A549 (cell line): ENCODE data around the gene ERAL1. TPM values are rescaled to one million over a fixed set of nuclear protein-coding genes. Genes with fewer than 3 reads are reported as not detected.

Experiments
- ATAC-seq, 2 experiments: fragments of 200-7000 bp in 1 of 2; fragments of >200 bp in 1 of 2; cut with Nextera tagmentation in 1 of 2; cut with Tn5 transposase in 1 of 2; 3 replicates each; pipeline versions ENCODE4 v1.8.0 to v1.9.1; 2018 to 2020; ENCODE audit warnings: mild to moderate bottlenecking in 1 of 2, moderate library complexity in 1 of 2
- CTCF ChIA-PET: fragments of 300-600 bp; sonication (Branson Sonifier 250); formaldehyde crosslinking; extraction: SDS; loops from one replicate; lab custom pipeline; 2021; ENCODE audit warnings: antibody characterized with exemption, inconsistent platforms; lab: Yijun Ruan, JAX
- POLR2A ChIA-PET: fragments of 350-600 bp; formaldehyde crosslinking; extraction: SDS; loops from one replicate; lab custom pipeline; 2021; ENCODE audit warnings: antibody characterized with exemption, inconsistent platforms; lab: Yijun Ruan, JAX
- DNase-seq, 2 experiments: peaks; one replicate each; pipeline versions ENCODE4 v3.0.0 to v3.0.0-alpha.2; 2011 to 2016; ENCODE audit warnings: low read depth in 1 of 2, low spot score in 1 of 2
- FAIRE-seq: peaks from 2 replicates; lab custom pipeline; 2011; peaks lifted over from hg19 to GRCh38; lab: Jason Lieb, UNC
- H3K27ac ChIP-seq, 2 experiments: fragments of >200 bp; sonication (Bioruptor Twin); formaldehyde crosslinking; 3 replicates each; pipeline ENCODE4 v1.5.1; 2016 to 2017
- H3K4me1 ChIP-seq: fragments of >200 bp; sonication (Bioruptor Twin); formaldehyde crosslinking; 3 replicates; pipeline ENCODE4 v1.6.1; 2016
- H3K4me2 ChIP-seq: fragments of >200 bp; sonication (Bioruptor Twin); formaldehyde crosslinking; 3 replicates; pipeline ENCODE4 v1.6.1; 2016
- H3K4me3 ChIP-seq: fragments of >200 bp; sonication (Bioruptor Twin); formaldehyde crosslinking; 3 replicates; pipeline ENCODE4 v1.5.1; 2016
- H3K9me3 ChIP-seq: fragments of >200 bp; sonication (Bioruptor Twin); formaldehyde crosslinking; 3 replicates; pipeline ENCODE4 v1.6.1; 2016
- BHLHE40 ChIP-seq: IDR thresholded peaks from 2 replicates; pipeline ENCODE4 v1.6.1; 2012; ENCODE audit warnings: low read depth, low read length, inconsistent platforms
- EHMT2 ChIP-seq: fragments of 200-600 bp; sonication (generic); IDR thresholded peaks from 2 replicates; pipeline ENCODE4 v1.6.1; 2016; ENCODE audit warnings: antibody characterized with exemption, low read depth, mild to moderate bottlenecking, moderate library complexity
- ESRRA ChIP-seq: fragments of 150-350 bp; IDR thresholded peaks from 2 replicates; pipeline ENCODE4 v1.6.1; 2014; ENCODE audit warnings: mild to moderate bottlenecking, low read length, borderline replicate concordance
- FOSL2 ChIP-seq, 2 experiments: fragments of 450-650 bp in 1 of 2; fragments of >200 bp in 1 of 2; sonication (Bioruptor Twin) in 1 of 2; formaldehyde crosslinking; IDR thresholded peaks; 2 replicates each; pipeline versions ENCODE4 v1.5.0 to v1.6.1; 2016 to 2020; ENCODE audit warnings: mild to moderate bottlenecking in 1 of 2, moderate library complexity in 1 of 2
- FOXS1 ChIP-seq: fragments of 250-450 bp; sonication (Bioruptor Pico); IDR thresholded peaks from 2 replicates; pipeline ENCODE4 v1.5.0; 2020; ENCODE audit warnings: mild to moderate bottlenecking, moderate library complexity
- GATA3 ChIP-seq: IDR thresholded peaks from 2 replicates; pipeline ENCODE4 v1.6.1; 2012; ENCODE audit warnings: borderline replicate concordance
- HOXA7 ChIP-seq: fragments of 250-450 bp; sonication (Bioruptor Pico); IDR thresholded peaks from 2 replicates; pipeline ENCODE4 v1.5.0; 2020; ENCODE audit warnings: mild to moderate bottlenecking, moderate library complexity
- KDM5A ChIP-seq: fragments of 200-600 bp; sonication (generic); IDR thresholded peaks from 2 replicates; pipeline ENCODE4 v1.6.1; 2016; ENCODE audit warnings: antibody characterized with exemption, mild to moderate bottlenecking
- MAFK ChIP-seq: fragments of 450-650 bp; IDR thresholded peaks from 2 replicates; pipeline ENCODE4 v1.6.1; 2014; ENCODE audit not compliant: partially characterized antibody
- POLR2A ChIP-seq: IDR thresholded peaks from 2 replicates; pipeline ENCODE4 v1.6.1; 2012; ENCODE audit warnings: mild to moderate bottlenecking, low read length
- RAD21 ChIP-seq, 2 experiments: fragments of >200 bp in 1 of 2; sonication (Bioruptor Twin) in 1 of 2; formaldehyde crosslinking in 1 of 2; IDR thresholded peaks in 1 of 2; conservative IDR thresholded peaks in 1 of 2; 2 replicates in 1 of 2; 3 replicates in 1 of 2; pipeline ENCODE4 v1.6.1; 2012 to 2018; ENCODE audit warnings: inconsistent platforms in 1 of 2
- TFCP2L1 ChIP-seq: fragments of 250-450 bp; sonication (Bioruptor Pico); IDR thresholded peaks from 2 replicates; pipeline ENCODE4 v1.5.0; 2021; ENCODE audit warnings: mild to moderate bottlenecking
- WGBS: methylation state at CpG from one replicate; pipeline ENCODE4 v1.1.6; 2017; ENCODE audit errors: missing lambda C conversion rate; 5-methylcytosine and 5-hydroxymethylcytosine counted together
- polyA plus RNA-seq, 4 experiments: library from polyadenylated mRNA; depleted of rRNA in 3 of 4; stranded (reverse); fragments of >200 nt; fragmentation: RNase III in 1 of 4; extraction: RNeasy Plus Mini Kit Qiagen cat#74134 plus additional on column Dnase treatment in 1 of 4; gene quantifications; 2 replicates in 3 of 4; 3 replicates in 1 of 4; pipeline ENCODE4 v1.2.3, GENCODE V29; 2011 to 2017
- TF ChIP-seq, protein P1 (sequence below): IDR thresholded peaks from 2 replicates; pipeline ENCODE4 v1.6.1; 2012; ENCODE audit warnings: low read depth, borderline replicate concordance
- TF ChIP-seq, protein P2 (sequence below): fragments of 200-600 bp; sonication (generic); IDR thresholded peaks from 2 replicates; pipeline ENCODE4 v1.6.1; 2016; ENCODE audit warnings: antibody characterized with exemption, mild to moderate bottlenecking, moderate library complexity
- TF ChIP-seq, protein P3 (sequence below): fragments of 250-450 bp; sonication (Bioruptor Pico); IDR thresholded peaks from 2 replicates; pipeline ENCODE4 v1.5.0; 2020; ENCODE audit warnings: low read depth, mild to moderate bottlenecking, moderate library complexity
- TF ChIP-seq, protein P4 (sequence below): fragments of >200 bp; sonication (Bioruptor Twin); formaldehyde crosslinking; IDR thresholded peaks from 3 replicates; pipeline ENCODE4 v1.6.1; 2016

ERAL1 gene
- polyA plus RNA-seq, 2 of the 4 experiments (the other 2 are of a cell fraction), result 78.9 to 88.3 TPM

DNA sequence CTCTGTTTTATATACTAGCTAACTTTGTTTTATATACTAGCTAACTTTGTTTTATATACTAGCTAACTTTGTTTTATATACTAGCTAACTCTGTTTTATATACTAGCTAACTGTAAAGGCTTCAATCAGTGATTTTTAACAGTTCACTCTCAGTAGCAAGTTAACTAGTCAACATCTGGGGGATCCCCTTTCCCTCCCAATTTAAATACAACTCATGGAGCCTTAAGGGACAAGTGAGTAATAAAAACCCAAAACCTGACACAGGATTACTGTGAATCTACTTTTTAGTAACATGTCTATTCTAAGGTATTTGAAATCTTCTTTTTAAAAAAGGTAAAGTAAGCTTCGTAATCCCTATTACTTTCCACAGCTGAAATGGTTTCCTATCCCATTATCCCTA, 44.4 kb upstream of the ERAL1 start:
- POLR2A ChIA-PET, result interaction anchor here (0.5 to 0.9 kb wide), 2 partner anchors 81 to 84 kb away, joined by 3 to 4 read pairs; no protein-coding TSS in a partner anchor
- no peak for ATAC-seq
- Histone ChIP-seq H3K4me2 (peak overlapping the region; percentile 90), H3K4me1 (peaks cover 57% of the 10 kb centered on the region), H3K27ac (peak overlapping the region in 1 of 2 experiments; percentile 89; a peak in 2 of 6 replicates), H3K9me3 (no peaks in the 10 kb centered on the region), H3K4me3 (no peak overlapping the region)
- FAIRE-seq, result peak; percentile 65
- TF ChIP-seq KDM5A (no peak), RAD21 (conservative IDR thresholded peaks at IDR 0.05 in 1 of 2, IDR thresholded peaks at IDR 0.05 in 1 of 2) (no peak), FOXS1 (CRISPR knock-in tag) (no peak), POLR2A (no peak), TFCP2L1 (CRISPR knock-in tag) (no peak), BHLHE40 (no peak), HOXA7 (CRISPR knock-in tag) (no peak), EHMT2 (no peak), GATA3 (no peak), ESRRA (no peak), FOSL2 (IDR thresholded peaks at IDR 0.05) (no peak), FOSL2 (CRISPR knock-in tag; IDR thresholded peaks at IDR 0.05) (no peak)
- TF ChIP-seq, protein P1, sequence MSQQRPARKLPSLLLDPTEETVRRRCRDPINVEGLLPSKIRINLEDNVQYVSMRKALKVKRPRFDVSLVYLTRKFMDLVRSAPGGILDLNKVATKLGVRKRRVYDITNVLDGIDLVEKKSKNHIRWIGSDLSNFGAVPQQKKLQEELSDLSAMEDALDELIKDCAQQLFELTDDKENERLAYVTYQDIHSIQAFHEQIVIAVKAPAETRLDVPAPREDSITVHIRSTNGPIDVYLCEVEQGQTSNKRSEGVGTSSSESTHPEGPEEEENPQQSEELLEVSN, result no peak
- TF ChIP-seq, protein P2, sequence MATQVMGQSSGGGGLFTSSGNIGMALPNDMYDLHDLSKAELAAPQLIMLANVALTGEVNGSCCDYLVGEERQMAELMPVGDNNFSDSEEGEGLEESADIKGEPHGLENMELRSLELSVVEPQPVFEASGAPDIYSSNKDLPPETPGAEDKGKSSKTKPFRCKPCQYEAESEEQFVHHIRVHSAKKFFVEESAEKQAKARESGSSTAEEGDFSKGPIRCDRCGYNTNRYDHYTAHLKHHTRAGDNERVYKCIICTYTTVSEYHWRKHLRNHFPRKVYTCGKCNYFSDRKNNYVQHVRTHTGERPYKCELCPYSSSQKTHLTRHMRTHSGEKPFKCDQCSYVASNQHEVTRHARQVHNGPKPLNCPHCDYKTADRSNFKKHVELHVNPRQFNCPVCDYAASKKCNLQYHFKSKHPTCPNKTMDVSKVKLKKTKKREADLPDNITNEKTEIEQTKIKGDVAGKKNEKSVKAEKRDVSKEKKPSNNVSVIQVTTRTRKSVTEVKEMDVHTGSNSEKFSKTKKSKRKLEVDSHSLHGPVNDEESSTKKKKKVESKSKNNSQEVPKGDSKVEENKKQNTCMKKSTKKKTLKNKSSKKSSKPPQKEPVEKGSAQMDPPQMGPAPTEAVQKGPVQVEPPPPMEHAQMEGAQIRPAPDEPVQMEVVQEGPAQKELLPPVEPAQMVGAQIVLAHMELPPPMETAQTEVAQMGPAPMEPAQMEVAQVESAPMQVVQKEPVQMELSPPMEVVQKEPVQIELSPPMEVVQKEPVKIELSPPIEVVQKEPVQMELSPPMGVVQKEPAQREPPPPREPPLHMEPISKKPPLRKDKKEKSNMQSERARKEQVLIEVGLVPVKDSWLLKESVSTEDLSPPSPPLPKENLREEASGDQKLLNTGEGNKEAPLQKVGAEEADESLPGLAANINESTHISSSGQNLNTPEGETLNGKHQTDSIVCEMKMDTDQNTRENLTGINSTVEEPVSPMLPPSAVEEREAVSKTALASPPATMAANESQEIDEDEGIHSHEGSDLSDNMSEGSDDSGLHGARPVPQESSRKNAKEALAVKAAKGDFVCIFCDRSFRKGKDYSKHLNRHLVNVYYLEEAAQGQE, result no peak
- TF ChIP-seq, protein P3, sequence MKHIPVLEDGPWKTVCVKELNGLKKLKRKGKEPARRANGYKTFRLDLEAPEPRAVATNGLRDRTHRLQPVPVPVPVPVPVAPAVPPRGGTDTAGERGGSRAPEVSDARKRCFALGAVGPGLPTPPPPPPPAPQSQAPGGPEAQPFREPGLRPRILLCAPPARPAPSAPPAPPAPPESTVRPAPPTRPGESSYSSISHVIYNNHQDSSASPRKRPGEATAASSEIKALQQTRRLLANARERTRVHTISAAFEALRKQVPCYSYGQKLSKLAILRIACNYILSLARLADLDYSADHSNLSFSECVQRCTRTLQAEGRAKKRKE (CRISPR knock-in tag), result no peak
- TF ChIP-seq, protein P4, sequence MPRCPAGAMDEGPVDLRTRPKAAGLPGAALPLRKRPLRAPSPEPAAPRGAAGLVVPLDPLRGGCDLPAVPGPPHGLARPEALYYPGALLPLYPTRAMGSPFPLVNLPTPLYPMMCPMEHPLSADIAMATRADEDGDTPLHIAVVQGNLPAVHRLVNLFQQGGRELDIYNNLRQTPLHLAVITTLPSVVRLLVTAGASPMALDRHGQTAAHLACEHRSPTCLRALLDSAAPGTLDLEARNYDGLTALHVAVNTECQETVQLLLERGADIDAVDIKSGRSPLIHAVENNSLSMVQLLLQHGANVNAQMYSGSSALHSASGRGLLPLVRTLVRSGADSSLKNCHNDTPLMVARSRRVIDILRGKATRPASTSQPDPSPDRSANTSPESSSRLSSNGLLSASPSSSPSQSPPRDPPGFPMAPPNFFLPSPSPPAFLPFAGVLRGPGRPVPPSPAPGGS, result no peak
- CTCF ChIA-PET, result interaction anchor here (0.6 to 10.6 kb wide), 13 partner anchors 9 to 238 kb away, joined by 3 to 99 read pairs (median 4); partner anchors contain the start of genes DHRS13 and TLCD1
- DNase-seq, result no peak
- 92% methylated on average over 1 of the region's 1 CpG for WGBS

DNA sequence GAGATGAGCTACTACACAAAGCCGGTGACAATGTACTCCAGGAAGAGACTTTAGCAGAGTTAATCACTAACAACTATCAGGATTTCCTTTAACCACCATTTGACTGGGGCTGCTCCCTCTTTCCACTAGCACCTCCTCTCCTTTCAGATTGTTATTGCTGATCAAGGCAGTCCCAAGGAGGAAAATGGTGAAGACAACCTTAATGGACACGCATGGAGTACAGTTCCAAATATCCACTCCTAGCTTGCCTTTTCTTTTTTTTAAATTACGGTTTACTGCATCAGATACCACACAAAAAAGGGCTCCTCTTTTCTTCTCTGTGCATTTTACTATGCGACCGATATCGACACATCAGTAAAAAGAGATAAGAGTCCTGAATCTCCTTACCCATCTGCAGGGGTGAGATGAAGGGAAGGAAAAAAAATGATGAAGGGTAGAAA, 43.1 kb upstream of the ERAL1 start:
- H3K4me3 ChIP-seq, result peak overlapping the region; percentile 73
- H3K4me2 ChIP-seq, result peak overlapping the region; percentile 90
- peak; percentile 32 for FAIRE-seq
- H3K9me3 ChIP-seq, result no peaks in the 10 kb centered on the region
- ChIA-PET CTCF (interaction anchor here (0.6 to 10.6 kb wide), 10 partner anchors 8 to 105 kb away, joined by 3 to 99 read pairs (median 6); no protein-coding TSS in a partner anchor), POLR2A (interaction anchor here (0.5 to 1.9 kb wide), 4 partner anchors 31 to 154 kb away, joined by 3 to 10 read pairs (median 4); partner anchors contain the start of gene FAM222B)
- 3% methylated on average over 6 of the region's 6 CpGs for WGBS
- DNase-seq, result peak; percentile 59 to 65
- peak; percentile 37 to 46; a peak in 4 of 6 replicates for ATAC-seq
- TF ChIP-seq RAD21 (conservative IDR thresholded peaks at IDR 0.05 in 1 of 2, IDR thresholded peaks at IDR 0.05 in 1 of 2), result 0 out of 5 replicates have a peak, but pooled peaks of 1 of the 2 experiments have one; percentile 3
- peak; percentile 55 for TF ChIP-seq MAFK
- no peak for TF ChIP-seq GATA3
- peak overlapping the region; percentile 89 to 94 for H3K27ac ChIP-seq
- peaks cover 52% of the 10 kb centered on the region for H3K4me1 ChIP-seq
